Liver (tissue), 3 donors: ENCODE data around the gene B4GALT5.

Source experiments
- CTCF ChIP-seq: fragments of 150-350 bp; IDR thresholded peaks from 2 replicates; pipeline ENCODE4 v1.5.1; 2017; ENCODE audit warnings: improper control_type of control experiment, low read depth, low read length; ENCODE audit not compliant: missing input control
- EGR1 ChIP-seq, 2 donors: IDR thresholded peaks; 2 replicates each; pipeline ENCODE4 v1.6.1; 2016 to 2018; ENCODE audit warnings: antibody characterized with exemption in 2 of 2, low read depth in 2 of 2
- GABPA ChIP-seq, 2 donors: IDR thresholded peaks in 1 of 2; conservative IDR thresholded peaks in 1 of 2; 2 replicates each; pipeline ENCODE4 v1.6.1; 2016; ENCODE audit warnings: antibody characterized with exemption in 2 of 2, mild to moderate bottlenecking in 1 of 2, moderate library complexity in 1 of 2
- RAD21 ChIP-seq, 2 donors: IDR thresholded peaks; 2 replicates each; pipeline ENCODE4 v1.6.1; 2016; ENCODE audit warnings: antibody characterized with exemption in 2 of 2, mild to moderate bottlenecking in 2 of 2
- RXRA ChIP-seq, 2 donors: IDR thresholded peaks; 2 replicates each; pipeline ENCODE4 v1.6.1; 2017 to 2018; ENCODE audit warnings: antibody characterized with exemption in 2 of 2, mild to moderate bottlenecking in 1 of 2
- TAF1 ChIP-seq: conservative IDR thresholded peaks from 2 replicates; pipeline ENCODE4 v1.6.1; 2016; ENCODE audit warnings: antibody characterized with exemption, mild to moderate bottlenecking
- YY1 ChIP-seq: IDR thresholded peaks from 2 replicates; pipeline ENCODE4 v1.6.1; 2016; ENCODE audit warnings: antibody characterized with exemption, mild to moderate bottlenecking
- TF ChIP-seq, protein P1 (sequence below): IDR thresholded peaks from 2 replicates; pipeline ENCODE4 v1.6.1; 2016; ENCODE audit warnings: antibody characterized with exemption
- TF ChIP-seq, protein P2 (sequence below): IDR thresholded peaks from 2 replicates; pipeline ENCODE4 v1.6.1; 2016; ENCODE audit warnings: antibody characterized with exemption
- donor health status: healthy.
- donor health status: healthy.

DNA sequence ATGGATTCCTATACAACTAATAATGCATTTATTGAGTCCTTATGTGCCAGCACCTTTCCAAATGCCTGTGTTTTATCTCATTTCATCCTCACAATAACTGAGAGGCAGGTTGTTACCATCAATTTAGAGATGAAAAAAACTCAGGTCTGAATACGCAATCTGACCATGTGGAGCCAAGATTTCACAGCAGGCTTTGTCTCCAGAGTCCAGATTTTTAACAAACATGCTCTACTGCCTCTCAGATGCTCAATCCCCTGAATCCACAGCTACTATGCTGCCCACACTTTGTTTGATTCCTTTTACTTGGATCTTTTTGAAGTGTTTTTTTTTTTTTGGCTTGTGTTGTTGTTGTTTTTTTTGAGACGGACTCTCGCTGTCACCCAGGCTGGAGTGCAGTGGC lies 46.8 kb downstream of the B4GALT5 start:
- no peak for TF ChIP-seq CTCF
- no peak for TF ChIP-seq RAD21 (IDR thresholded peaks at IDR 0.05)
- no peak for TF ChIP-seq GABPA (IDR thresholded peaks at IDR 0.05 in 1 of 2, conservative IDR thresholded peaks at IDR 0.05 in 1 of 2)
- TF ChIP-seq, protein P1, sequence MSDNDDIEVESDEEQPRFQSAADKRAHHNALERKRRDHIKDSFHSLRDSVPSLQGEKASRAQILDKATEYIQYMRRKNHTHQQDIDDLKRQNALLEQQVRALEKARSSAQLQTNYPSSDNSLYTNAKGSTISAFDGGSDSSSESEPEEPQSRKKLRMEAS: no peak
- TF ChIP-seq TAF1: no peak
- no peak for TF ChIP-seq RXRA (IDR thresholded peaks at IDR 0.05)
- TF ChIP-seq, protein P2, sequence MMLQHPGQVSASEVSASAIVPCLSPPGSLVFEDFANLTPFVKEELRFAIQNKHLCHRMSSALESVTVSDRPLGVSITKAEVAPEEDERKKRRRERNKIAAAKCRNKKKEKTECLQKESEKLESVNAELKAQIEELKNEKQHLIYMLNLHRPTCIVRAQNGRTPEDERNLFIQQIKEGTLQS: no peak
- no peak for TF ChIP-seq EGR1 (IDR thresholded peaks at IDR 0.05; ENCODE audit: low read depth in 2 of 2)
- no peak for TF ChIP-seq YY1
